NCI-H1105 treated with DMSO at 0.1 percent for 48 hours (cell line): Measurements from ENCODE around the gene PMEL.
"Not testable (repeated sequence)": the region's sequence is repeated elsewhere in the genome, so short reads cannot be mapped to it uniquely, and the experiment has no call there.

Experiments
- DNase-seq: peaks from one replicate; lab custom pipeline; 2025; lab: John Stamatoyannopoulos, UW

PMEL gene

DNA sequence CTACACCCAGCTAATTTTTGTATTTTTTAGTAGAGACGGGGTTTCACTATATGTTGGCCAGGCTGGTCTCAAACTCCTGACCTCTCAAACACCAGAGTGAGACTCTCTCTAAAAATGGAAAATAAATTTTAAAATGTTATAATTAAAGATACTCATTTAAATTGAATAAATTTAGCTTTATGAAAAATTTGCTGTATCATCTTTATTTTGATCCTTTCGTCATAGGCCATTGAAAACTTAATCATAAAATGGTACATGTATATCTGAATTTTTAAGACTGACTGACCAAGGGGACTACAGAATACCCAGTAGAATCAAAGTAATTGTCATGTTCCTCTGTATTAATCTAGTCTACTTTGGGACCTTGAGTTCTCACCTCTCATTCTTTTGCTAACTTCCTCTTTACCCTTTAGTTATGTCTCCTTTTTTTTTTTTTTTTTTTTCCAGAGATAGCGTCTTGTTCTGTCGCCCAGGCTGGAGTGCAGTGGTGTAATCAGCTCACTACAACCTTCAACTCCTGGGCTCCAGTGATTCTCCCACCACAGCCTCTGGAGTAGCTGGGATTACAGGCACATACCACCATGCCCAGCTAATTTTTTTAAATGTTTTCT lies 17.5 kb upstream of the PMEL start:
- no peak for DNase-seq

DNA sequence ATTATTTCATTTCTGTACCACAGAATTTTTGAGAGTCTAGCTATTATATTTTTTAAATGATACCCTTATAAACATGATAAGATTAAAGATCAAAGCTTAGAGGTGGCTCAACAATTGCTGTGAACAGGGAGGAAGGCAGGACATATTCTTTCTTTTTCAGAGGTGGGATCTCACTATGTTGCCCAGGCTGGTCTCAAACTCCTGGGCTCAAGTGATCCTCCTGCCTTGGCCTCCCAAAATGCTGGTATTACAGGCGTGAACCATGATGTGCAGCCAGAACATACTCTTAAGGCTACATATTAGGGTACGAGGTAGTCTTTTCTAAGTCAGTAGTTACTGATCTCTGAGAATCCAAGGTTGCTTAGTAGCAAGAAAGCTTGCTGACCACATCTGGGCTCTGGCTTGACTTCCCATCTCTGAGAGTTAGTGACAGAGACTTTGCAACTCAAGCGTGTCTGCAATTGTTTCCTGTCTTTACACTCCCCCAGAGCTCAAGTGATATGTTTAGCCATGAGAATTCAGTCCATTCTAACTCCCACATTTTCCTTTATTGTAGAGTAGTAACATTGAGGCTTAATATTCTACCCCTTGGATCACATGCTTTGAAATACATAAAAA lies 16.6 kb upstream of the PMEL start:
- DNase-seq, result no peak

GRCh38 chr12:55981882-55982281 lies 16.0 kb upstream of the PMEL start:
- not testable (repeated sequence) for DNase-seq

GRCh38 chr12:55979069-55979468 lies 13.2 kb upstream of the PMEL start:
- no peak for DNase-seq

DNA sequence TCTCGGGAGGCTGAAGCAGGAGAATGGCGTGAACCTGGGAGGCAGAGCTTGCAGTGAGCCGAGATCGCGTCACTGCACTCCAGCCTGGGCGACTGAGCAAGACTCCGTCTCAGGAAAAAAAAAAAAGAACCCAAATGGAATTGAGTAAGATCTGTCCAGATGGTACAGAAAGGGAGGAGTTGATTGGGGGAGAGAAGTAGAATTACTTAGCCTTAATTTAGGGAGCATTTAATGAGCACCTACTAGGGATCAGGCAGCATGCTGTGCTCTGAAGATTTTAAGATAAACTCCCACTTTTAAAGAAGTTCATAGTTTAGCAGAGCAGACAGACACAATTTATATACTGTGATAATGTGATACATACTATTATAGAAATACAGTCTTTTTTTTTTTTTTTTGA lies 12.6 kb upstream of the PMEL start:
- no peak for DNase-seq

DNA sequence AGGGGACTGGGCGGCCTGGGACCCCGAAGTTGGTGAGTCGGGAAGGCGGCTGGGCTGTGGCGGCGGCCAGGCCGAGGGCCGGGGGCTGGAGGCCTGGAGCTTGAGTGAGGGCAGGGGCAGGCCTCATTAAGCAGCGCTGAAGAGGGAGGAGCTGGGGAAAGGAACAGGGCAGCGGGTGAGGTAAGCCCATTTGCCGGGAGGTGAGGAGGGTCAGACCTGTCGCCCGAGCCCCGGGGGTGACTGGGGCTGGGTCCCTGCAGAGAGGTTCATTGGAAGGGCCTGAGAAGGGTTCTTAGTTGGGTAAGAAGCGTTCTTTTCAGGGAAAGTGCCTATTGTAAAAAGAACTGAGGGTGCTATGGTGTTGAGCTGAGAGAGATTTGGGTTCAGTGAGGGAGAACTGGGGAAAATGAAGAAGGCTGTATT lies 8.5 kb upstream of the PMEL start:
- DNase-seq, result peak; percentile 28

- DNase-seq, result peak; percentile 100
These were observed 7.9 kb upstream of the PMEL start, which contains the start of gene RAB5B for GRCh38 chr12:55973599-55974307. RAB5B (plus strand) TSS chr12:55974078; CDS start chr12:55986961, 12,883 bp downstream.

- DNase-seq, result peak; percentile 7
These were observed 7.2 kb upstream of the PMEL start for GRCh38 chr12:55972911-55973598.

- DNase-seq, result no peak
These were observed 6.6 kb upstream of the PMEL start for GRCh38 chr12:55972456-55972855.

- DNase-seq, result no peak
These were observed 6.2 kb upstream of the PMEL start for GRCh38 chr12:55972042-55972441.

DNA sequence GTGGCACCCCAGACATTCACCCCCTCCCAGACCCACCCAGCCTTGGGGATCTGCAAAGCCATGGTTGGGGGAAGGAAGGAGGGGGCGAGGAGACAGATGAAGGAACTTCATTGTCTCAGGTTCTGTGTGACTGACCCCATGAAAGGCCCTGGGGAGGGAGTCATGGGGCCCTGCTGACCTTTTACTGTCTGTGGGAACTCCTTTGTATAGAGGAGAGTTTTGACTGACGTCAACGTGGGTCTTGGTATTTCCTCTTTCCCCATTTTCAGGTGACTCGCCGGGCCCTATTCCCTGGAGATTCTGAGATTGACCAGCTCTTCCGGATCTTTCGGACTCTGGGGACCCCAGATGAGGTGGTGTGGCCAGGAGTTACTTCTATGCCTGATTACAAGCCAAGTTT lies 4.9 kb upstream of the PMEL start:
- DNase-seq, result no peak

GRCh38 chr12:55969356-55969755 lies 3.5 kb upstream of the PMEL start:
- no peak for DNase-seq

GRCh38 chr12:55966408-55967281 lies 803 bp upstream of the PMEL start, which contains the start of gene CDK2:
CDK2 (plus strand) TSS chr12:55966830; CDS start chr12:55967009, 179 bp downstream.
- peak; percentile 68 for DNase-seq

DNA sequence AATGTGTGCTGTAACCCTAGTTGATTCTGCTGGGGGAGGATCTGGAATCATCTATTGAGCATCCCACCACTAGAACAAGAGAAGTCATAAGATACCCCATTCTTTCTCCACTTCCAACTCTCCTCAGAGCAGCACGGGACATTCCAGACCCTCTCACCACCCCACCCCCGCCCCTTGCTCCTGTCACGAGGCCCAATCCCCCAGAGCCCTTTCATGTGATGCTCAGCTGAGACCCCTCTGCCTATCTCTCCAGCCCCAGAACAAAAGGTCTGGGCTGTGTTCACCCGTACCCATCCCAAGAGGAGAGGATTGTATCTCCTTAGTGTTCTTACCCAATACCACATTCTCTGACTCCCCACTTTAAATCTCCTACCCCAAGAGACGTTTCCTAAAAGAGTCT lies 602 bp downstream of the PMEL start:
- no peak for DNase-seq

DNA sequence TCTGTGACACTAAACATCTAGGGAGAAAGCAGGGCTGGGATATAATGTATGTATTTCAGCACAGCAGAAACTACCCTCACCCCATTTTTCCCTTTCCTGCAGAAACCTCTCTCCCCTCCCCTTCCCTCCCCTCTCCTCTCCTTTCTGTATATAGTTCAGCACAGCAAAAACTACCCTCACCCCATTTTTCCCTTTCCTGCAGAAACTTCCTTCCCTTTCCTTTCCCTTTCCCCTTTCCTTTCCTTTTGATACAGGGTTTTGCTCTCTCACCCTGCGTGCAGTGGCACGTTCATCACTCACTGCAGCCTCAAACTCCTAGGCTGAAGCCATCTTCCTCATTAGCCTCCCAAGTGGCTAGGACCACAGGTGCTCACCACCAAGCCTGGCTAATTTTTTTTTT lies 2.1 kb downstream of the PMEL start:
- no peak for DNase-seq

DNA sequence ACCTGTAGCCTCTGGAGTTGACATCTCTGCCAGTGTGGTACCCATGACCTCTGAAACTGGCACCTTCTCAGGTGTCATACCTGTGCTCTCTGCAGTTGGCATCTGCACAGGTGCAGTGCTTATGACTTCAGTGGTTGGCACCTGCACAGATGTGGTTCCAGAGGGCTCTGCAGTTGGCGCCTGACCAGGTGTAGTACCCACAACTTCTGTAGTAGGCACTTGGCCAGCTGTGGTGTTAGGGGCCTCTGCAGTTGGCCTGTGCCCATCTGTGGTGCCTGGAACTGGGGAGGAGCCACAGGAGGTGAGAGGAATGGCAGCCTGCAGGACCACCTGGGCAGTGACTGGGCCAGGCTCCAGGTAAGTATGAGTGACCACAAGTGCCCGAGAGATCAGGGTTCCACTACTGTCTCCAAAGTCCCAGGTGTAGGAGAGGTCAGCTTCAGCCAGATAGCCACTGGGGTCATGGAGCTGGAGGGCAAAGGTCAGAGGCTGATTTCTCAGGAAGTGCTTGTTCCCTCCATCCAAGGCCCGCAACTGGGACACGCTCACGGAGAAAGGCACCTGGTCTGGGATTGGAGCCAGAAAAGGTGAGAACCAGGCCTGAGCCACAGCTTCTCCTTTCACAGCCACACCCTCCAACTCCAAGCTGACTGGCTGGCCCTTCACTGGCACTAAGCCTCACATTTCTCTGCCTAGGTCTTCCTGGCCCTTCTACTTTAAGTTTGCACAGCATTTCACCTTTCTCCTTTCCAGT lies 8.6 kb downstream of the PMEL start:
- no peak for DNase-seq

DNA sequence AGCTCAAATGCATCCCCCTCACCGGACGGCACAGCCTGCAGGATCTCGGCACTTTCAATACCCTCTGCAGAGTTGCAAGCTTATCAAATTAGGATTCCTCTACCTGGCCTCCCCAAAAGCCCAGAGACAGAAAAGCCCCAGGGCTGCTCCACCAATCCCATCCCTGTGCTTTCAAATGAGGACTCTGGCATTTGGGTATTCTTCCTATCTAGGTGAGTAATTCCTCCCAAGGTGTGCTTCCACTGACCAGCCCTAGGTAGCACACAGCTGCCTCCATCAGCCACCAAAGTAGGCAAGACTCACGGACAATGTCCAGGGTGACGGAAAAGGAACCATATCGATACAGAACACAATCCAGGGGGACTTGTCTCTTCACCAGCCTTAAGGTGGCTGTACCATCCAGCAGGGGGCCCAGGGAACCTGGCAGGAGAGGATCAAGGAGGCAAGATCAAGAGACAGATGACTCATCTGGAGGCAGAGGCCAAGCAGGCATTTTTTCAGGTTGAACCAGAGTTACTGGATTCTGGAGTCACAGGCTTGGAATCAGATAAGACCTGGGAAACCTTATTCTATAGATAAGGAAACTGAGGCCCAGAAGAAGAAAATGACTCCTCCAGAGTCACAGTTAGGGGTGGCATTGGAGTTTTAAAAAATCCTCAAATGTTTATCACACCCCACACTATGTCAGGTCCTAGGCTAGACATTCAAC lies 9.9 kb downstream of the PMEL start:
- no peak for DNase-seq

GRCh38 chr12:55955344-55955743 lies 10.5 kb downstream of the PMEL start:
- DNase-seq, result no peak

DNA sequence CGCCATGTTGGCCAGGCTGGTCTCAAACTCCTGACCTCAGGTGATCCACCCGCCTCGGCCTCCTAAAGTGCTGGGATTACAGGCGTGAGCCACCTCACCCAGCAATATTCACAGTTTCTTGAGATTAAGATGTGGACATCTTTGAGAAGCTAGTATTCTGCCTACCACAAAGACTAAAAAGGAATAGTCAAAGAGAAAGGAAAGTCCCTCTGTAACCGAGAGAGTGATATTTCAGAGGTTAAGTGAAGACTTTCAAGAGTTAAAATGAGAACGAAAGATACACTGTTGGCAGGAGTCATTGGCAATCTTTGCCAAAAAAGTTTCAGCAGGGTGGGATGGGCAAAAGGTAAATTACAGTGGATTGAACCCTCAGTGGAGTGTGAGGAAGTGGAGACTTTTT lies 19.3 kb downstream of the PMEL start:
- DNase-seq, result no peak

GRCh38 chr12:55942577-55943136 lies 23.2 kb downstream of the PMEL start:
- no peak for DNase-seq
